ENCODE results near the gene CRHR1.

Gene CRHR1

GRCh38 chr17:45824475-45824874 is 40.4 kb downstream of the CRHR1 start:
- no peak for DNase-seq

- no peak for DNase-seq
Observed at GRCh38 chr17:45824901-45825492, 40.9 kb downstream of the CRHR1 start.

- no peak for DNase-seq
Observed at GRCh38 chr17:45825792-45826191, 41.7 kb downstream of the CRHR1 start.

GRCh38 chr17:45826919-45827588 is 42.9 kb downstream of the CRHR1 start:
- no peak for DNase-seq

- no peak for DNase-seq
Observed at GRCh38 chr17:45828171-45828570, 44.1 kb downstream of the CRHR1 start.

GRCh38 chr17:45828582-45829133 is 44.5 kb downstream of the CRHR1 start:
- no peak for DNase-seq

GRCh38 chr17:45833920-45834319 is 49.8 kb downstream of the CRHR1 start:
- DNase-seq: no peak

GRCh38 chr17:45834471-45835396 is 50.6 kb downstream of the CRHR1 start:
- no peak for DNase-seq

GRCh38 chr17:45835481-45835880 is 51.4 kb downstream of the CRHR1 start:
- no peak for DNase-seq

GRCh38 chr17:45836047-45837044 is 52.2 kb downstream of the CRHR1 start:
- no peak for DNase-seq

GRCh38 chr17:45837187-45837586 is 53.1 kb downstream of the CRHR1 start:
- DNase-seq: no peak

- no peak for DNase-seq
Observed at GRCh38 chr17:45837603-45838002, 53.5 kb downstream of the CRHR1 start.

GRCh38 chr17:45838751-45839295 is 54.7 kb downstream of the CRHR1 start:
- DNase-seq: no peak

- no peak for DNase-seq
Observed at GRCh38 chr17:45839442-45839841, 55.3 kb downstream of the CRHR1 start.

GRCh38 chr17:45841186-45841585 is 57.1 kb downstream of the CRHR1 start:
- no peak for DNase-seq

GRCh38 chr17:45841883-45842525 is 57.9 kb downstream of the CRHR1 start:
- no peak for DNase-seq

GRCh38 chr17:45843722-45844121 is 59.6 kb downstream of the CRHR1 start:
- no peak for DNase-seq

GRCh38 chr17:45844695-45845375 is 60.7 kb downstream of the CRHR1 start, which contains the start of gene SPPL2C:
TSS of gene SPPL2C (plus strand) at chr17:45844881. CDS start at chr17:45844907, 26 bp downstream.
- DNase-seq: no peak

- DNase-seq: no peak
Observed at GRCh38 chr17:45845376-45846185, 61.5 kb downstream of the CRHR1 start.

- DNase-seq: no peak
Observed at GRCh38 chr17:45846223-45846622, 62.1 kb downstream of the CRHR1 start.
